Keratinocyte (primary cell): ENCODE data around the gene ATXN7L1.

Source experiments
- CTCF ChIP-seq, 3 experiments: IDR thresholded peaks in 1 of 3; conservative IDR thresholded peaks in 1 of 3; optimal IDR thresholded peaks in 1 of 3; 2 replicates in 2 of 3; 3 replicates in 1 of 3; pipeline versions ENCODE3 to v1.5.1; 2011; ENCODE audit warnings: low read length in 3 of 3, mild to moderate bottlenecking in 3 of 3, moderate library complexity in 2 of 3, control low read depth in 1 of 3, inconsistent platforms in 1 of 3; ENCODE audit not compliant: insufficient read depth in 2 of 3; ENCODE audit errors: extremely low read depth in 1 of 3
- EZH2 ChIP-seq: IDR thresholded peaks from one replicate; pipeline ENCODE4 v1.6.1; 2012; ENCODE audit warnings: inconsistent platforms, mild to moderate bottlenecking, low read length, moderate library complexity

GRCh38 chr7:105647591-105647990 is 228.8 kb downstream of the ATXN7L1 start:
- TF ChIP-seq CTCF (optimal IDR thresholded peaks at IDR 0.05 in 1 of 3, IDR thresholded peaks at IDR 0.05 in 1 of 3, conservative IDR thresholded peaks at IDR 0.05 in 1 of 3; ENCODE audit: extremely low read depth in 1 of 3, insufficient read depth in 2 of 3, low read length in 3 of 3): no peak
- TF ChIP-seq EZH2: no peak
